Hematopoietic multipotent progenitor cell treated with erythropoietin and hydrocortisone succinate and interleukin-3 and kit ligand, for 6 days (in vitro differentiated cells): Measurements from ENCODE around the gene DHPS.
"Not testable (repeated sequence)": the region's sequence is repeated elsewhere in the genome, so short reads cannot be mapped to it uniquely, and the experiment has no call there.

Experiments
- DNase-seq: peaks from one replicate; pipeline ENCODE4 v3.0.0-alpha.2; 2015

Gene DHPS

GRCh38 chr19:12681074-12681987 lies at the start of gene DHPS:
Gene DHPS, minus strand, starts transcription at chr19:12681880. Its CDS starts 114 bp downstream, at chr19:12681766.
- peak; percentile 99 for DNase-seq

DNA sequence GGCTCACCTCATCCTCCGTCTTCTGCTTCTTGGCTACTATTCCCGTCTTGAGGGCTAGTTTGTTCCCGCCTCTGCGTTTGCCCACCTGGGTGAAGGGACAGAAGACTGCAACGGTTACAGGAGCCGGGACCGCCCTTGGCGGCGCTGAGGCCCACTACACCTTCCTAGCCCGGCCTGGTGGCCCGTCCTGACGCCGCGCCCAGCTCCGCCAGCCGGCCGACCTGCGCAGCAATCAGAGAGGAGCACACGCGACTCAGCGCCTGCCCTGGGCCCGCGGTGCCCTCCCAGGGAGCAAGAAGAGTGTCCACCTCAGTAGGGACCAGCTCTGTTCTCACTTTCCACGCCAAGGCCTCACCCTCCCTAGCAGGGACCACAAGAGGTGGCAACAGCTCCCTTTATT lies 49.7 kb upstream of the DHPS start:
- no peak for DNase-seq

DNA sequence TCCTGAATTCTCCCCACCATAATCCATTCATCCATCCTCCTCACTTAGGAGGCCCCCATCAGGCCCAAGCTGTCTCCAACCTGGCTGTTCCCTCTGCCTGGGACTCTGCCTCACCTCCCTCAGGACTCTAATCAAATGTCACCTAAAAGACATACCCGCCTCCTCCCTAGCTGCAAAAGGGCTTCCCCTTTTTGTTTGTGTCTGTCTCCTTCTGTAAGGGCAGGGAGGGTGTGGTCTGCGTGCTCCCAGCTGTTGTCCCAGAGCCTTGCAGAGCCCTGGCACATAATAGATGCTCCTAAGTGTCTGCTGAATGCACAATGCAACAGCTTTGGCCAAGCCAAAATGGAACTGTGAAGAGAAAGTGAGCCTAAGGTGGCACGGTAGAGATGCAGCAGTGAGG lies 48.4 kb upstream of the DHPS start:
- DNase-seq, result no peak

DNA sequence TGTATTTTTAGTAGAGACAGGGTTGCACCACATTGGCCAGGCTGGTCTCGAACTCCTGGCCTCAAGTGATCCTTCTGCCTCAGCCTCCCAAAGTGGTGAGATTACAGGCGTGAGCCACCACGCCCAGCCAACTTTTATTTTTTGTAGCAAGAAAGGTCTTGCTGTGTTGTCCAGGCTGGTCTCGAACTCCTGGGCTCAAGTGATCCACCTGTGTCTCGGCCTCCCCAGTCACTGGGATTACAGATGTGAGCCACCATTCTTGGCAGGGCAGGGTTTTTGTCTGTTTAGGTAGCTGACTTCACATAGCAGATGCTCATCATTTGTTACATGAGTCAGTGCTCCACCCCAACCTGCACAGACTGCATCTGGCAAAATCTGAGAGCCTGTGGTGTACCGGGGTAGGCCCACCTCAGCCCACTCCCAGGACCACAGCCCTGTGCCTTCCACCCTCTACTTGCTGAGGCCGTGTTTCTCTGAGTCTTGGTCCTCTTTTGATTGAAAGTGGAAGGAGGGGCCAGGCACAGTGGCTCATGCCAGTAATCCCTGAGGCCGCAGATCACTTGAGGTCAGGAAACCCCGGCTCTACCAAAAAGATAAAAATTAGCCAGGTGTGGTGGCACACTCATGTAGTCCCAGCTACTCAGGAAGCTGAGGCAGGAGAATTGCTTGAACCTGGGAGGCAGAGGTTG lies 46.2 kb upstream of the DHPS start:
- no peak for DNase-seq

DNA sequence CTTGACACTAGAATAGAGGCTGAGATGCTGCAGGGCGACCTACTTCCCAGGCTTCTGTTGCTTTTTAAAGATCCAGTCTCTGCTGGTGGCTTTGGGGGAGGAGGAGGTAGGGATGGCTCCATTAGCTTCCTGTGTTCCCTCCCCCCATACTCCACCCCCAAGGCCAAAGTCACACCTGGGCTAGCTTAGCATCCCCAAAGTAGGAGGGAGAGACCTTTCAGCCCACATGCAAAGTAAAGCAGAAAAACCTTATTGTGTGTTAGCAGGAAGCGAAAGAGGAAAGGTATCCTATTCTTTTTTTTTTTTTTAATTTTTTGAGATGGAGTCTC lies 45.3 kb upstream of the DHPS start:
- no peak for DNase-seq

DNA sequence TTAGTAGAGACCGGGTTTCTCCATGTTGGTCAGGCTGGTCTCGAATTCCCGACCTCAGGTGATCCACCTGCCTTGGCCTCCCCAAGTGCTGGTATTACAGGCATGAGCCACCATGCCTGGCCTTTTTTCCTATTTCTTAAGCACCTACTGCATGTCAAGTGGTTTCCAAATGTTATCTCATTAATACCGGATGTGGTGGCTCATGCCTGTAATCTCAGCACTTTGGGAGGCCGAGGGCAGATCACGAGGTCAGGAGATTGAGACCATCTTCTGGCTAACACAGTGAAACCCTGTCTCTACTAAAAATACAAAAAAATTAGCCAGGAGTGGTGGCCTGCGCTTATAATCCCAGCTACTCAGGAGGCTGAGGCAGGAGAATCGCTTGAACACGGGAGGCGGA lies 43.9 kb upstream of the DHPS start:
- peak; percentile 24 for DNase-seq

- DNase-seq, result peak; percentile 91
Observed at GRCh38 chr19:12723641-12724426, 42.2 kb upstream of the DHPS start, which contains the start of gene TNPO2. Gene TNPO2, minus strand, starts transcription at chr19:12723932. Its CDS starts 2,955 bp downstream, at chr19:12720977.

DNA sequence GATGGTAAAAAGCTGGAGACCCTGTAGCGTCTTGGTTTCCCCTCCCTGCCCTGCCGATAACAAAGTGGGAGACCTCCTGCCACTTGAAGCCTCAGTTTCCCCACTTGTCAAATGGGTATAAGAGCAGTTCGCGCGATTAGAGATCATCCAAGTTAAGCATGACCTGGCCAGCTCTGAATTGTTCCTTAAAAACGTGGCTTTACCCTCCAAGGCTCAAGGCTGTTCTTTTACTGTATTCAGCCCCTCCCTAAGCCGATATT lies 41.6 kb upstream of the DHPS start:
- peak; percentile 51 for DNase-seq

- DNase-seq, result peak; percentile 100
Observed at GRCh38 chr19:12722566-12723380, 41.1 kb upstream of the DHPS start.

- DNase-seq, result peak; percentile 88
Observed at GRCh38 chr19:12721656-12722565, 40.2 kb upstream of the DHPS start.

- peak; percentile 58 for DNase-seq
Observed at GRCh38 chr19:12720851-12721655, 39.4 kb upstream of the DHPS start.

DNA sequence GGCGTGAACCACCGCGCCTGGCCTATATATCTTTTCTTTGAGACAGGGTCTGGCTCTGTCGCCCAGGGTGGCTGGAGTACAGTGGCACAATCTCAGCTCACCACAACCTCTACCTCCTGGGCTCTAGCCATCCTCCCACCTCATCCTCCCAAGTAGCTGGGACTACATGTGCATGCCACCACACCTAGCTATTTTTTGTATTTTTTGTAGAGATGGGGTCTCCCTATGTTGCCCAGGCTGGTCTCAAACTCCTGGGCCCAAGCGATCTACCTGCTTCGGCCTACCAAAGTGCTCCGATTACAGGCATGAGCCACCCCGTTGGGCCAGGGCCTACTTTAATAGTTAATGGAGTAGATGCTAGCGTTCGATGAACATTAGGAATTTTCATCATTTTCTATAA lies 38.6 kb upstream of the DHPS start:
- DNase-seq, result no peak

DNA sequence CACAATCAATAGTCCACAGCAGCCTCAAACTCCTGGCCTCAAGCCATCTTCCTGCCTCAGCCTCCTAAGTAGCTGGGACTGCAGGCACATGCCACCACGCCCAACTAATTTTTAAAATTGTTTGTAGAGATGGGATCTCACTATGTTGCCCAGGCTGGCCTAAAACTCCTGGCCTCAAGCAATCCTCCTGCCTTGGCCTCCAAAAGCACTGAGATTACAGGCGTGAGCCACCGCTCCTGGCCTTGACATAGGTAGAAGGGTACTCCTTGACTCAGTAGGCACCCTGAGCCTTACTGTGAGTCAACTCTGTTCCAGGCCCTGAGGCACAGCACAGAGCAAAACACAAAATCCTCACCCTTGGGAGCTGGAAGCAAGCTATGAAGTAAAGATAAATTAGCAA lies 34.2 kb upstream of the DHPS start:
- peak; percentile 47 for DNase-seq

DNA sequence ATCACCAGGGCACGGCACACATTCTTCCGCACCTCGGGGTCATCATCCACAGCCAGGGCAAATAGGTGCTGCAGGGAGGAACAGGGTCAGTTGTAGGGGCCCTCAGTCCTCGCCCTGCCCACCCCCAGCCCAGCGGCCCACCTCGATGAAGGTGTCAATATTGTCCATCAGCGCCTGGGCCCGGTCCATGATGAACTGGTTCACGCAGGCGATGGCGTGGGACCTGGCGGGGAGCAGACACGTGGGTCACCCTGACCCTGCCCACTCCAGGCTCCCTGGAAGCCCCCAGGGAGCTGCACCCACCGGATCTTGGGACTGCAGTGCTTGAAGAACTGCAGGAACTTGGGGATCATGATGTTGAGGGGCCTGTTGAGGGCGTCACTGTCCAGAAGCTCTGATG lies 33.4 kb upstream of the DHPS start:
- no peak for DNase-seq

GRCh38 chr19:12713304-12713703 lies 31.6 kb upstream of the DHPS start:
- not testable (repeated sequence) for DNase-seq

DNA sequence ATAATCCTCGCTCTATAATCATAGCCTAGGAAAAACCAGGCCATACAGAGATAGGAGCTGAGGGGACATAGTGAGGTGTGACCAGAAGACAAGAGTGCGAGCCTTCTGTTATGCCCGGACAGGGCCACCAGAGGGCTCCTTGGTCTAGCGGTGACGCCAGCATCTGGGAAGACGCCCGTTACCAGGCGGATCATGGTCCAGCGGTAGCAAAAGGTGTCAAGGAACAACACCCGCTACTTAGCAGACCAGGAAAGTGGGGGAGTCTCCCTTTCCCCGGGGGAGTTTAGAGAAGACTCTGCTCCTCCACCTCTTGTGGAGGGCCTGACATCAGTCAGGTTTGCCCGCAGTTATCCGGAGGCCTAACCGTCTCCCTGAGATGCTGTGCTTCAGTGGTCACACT lies 30.4 kb upstream of the DHPS start:
- not testable (repeated sequence) for DNase-seq

- no peak for DNase-seq
Observed at GRCh38 chr19:12711187-12711586, 29.5 kb upstream of the DHPS start.

GRCh38 chr19:12708641-12709040 lies 27.0 kb upstream of the DHPS start:
- no peak for DNase-seq

DNA sequence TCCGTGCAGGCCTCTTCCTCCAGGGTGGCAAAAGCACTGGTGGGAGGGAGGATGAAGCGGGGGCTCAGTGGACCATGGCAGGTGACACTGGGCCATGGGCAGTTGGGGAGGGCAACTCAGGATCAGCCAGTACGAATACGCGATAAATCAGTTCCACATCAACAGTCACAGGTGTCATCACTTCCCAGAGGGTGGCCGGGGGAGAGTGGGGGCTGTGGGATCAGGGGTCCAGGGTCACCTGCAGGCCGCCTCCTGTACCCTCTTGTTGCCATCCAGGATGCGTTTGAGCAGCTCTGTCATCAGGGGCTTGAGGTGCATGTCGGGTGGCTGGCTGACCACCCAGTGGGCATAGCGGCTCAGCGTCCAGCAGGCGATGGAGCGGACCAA lies 24.6 kb upstream of the DHPS start:
- no peak for DNase-seq

- no peak for DNase-seq
Observed at GRCh38 chr19:12705654-12706331, 24.1 kb upstream of the DHPS start.
